Measurements from ENCODE around the gene PCF11.
"Not testable (repeated sequence)": the region's sequence is repeated elsewhere in the genome, so short reads cannot be mapped to it uniquely, and the experiment has no call there.

The PCF11 gene

DNA sequence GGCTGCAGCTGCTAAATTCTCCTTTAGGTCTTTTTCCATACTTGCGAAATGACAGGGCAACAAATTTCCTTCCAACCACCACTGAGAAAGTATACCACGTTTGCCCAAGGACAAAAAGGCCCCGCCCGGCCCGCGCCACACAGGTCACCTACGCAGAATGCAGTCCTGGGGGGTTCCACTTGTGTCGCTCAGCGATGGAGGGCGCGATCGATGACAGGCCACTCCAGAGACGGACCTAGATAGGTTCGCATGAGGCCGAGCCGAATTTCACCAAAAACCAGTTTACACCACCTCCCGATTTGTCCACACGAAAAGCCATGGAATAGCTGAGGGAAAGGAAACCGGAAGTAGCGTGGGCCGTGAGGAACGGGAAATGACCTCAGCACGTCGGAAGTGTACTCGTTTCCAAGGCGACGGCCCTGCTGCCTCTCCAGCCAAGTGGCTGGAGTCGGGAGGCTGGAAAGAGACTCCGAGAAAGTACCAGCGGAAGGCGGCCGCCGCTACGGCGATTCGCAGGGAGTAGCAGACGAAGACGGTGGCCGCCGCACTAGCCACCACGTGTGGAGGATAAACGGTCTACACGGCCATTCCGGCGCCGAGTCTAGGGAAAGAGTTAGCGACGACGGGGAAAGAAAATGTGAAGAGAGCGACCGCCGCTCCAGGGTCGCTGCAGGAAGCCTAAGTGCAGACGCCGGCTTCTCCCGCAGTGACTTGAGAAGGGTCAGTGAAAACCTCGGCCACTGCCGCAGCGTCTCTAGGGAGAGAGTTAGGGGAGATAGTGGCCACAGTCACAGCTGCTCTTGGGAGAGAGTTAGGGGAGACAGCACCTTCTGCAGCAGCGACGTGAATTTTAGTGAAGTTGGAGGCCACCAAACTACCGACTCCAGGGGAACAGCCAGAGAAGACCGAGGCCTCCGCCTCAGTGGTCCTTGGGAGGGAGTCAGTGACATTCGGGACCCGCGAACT, 36.7 kb downstream of the PCF11 start, which contains the start of gene ANKRD42:
Gene ANKRD42 (plus strand): TSS at position 398 of the 966 bp plus-strand sequence. CDS start 959 bp downstream, outside the sequence.
- peak; percentile 82 for DNase-seq

DNA sequence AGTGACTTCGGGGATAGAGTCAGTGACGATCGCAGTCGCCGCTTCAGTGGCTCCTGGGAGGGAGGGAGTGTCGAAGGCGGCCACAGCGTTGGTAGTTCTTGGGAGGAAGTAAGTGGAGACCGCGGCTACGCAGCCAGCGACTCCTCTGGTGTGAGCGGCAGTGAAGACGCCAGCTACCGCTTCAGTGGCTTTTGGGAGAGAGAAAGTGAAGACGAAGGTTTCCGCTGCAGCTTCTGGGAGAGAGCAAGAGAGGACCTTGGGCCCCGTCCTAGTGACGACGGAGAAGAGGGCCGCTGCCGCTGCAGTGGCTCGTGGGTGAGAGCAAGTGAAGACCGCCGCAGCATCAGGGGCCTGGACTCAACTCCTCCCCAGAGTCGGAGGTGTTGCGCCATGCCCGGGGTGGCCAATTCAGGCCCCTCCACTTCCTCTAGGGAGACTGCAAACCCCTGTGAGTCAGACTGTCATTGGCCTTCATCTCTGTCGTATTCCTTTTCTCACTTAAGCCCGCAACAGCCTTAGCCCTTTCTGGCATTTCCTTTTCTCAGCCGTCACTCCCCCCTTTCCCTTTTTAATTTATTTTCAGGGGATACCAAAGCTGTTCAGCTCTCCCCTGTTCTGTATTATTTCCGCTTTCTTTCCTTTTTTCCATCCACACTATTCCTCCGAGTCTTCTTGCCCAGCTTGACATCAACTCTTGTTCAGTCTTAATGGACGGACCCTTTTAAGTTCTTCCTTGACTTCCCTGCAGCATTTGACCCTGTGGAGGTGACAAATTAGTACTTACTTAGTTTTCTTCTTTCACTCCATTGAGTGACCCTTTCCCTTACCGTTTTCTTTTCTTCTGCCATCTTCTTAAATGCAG, 37.6 kb downstream of the PCF11 start:
- DNase-seq, result no peak

DNA sequence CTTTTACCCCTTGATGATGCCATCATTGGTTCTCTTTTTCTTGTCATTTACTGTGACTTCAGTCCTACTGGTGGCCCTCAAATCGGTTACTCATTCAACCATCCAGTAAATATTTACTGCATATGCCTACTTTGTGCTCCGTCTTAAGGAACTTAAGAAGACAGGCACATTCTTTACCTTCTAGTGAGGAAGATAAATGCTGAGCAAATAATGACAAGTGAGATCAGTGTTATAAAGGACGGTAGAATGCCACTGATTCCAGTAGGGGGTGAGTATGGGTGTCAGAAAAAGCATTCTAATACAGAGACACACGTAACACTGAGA, 38.2 kb downstream of the PCF11 start:
- no peak for DNase-seq

DNA sequence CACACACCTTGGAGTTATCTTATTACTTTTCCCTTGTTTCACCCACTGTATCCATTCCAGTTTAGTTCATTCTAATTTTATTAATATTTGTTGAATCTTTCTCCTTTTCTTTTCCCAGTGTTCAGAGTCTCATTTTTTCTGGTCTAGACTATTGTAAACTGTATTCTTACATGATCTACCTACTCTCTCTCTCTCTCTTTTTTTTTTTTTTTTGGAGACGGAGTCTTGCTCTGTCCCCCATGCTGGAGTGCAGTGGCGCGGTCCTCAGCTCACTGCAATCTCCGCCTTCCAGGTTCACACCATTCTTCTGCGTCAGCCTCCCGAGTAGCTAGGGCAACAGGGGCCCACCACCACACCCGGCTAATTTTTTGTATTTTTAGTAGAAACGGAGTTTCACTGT, 38.7 kb downstream of the PCF11 start:
- no peak for DNase-seq

- no peak for DNase-seq
Measured at GRCh38 chr11:83200035-83200434, 43.1 kb downstream of the PCF11 start.

GRCh38 chr11:83205608-83206185, 48.8 kb downstream of the PCF11 start:
- DNase-seq, result no peak

GRCh38 chr11:83206221-83206620, 49.3 kb downstream of the PCF11 start:
- no peak for DNase-seq

GRCh38 chr11:83206771-83207382, 49.9 kb downstream of the PCF11 start:
- DNase-seq, result not testable (repeated sequence)

DNA sequence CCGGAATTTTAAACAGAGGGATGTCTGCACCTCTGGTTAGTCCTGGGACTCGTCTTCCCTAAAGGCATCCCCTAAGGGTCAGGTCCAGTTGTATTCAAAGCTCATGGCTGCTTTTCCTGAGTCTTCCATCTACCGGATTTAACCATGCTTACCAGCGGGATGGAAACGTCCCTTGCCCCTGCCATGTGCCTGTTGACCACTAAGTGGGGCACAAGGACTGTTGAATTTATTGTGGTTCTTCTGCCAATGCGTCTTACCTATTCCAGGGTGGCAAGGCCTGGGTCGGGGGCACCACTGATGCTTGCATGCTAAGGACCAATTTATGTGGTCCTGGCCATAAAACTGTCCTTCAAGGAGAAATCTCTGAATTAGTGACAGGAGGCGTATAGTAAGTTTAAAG, 62.2 kb downstream of the PCF11 start:
- DNase-seq, result no peak

DNA sequence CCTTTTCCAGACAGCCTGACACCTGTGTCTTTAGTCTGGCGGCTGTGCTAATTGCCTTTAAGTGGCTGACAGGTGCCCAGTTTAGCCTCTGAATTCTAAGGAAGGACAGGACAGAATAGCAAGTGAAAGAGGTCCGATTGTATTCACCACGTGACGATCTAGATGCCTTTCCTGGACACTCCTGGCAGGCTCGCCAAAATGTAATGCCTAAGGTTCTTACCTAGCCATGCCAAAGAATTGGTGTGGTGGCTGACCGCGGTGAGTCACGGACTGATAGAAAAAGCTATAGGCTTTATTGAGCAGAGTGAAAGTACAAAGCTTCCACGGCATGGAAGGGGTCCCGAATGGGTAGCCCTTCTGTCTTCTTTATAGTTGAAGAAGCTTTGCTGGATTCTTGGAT, 63.3 kb downstream of the PCF11 start:
- no peak for DNase-seq

- DNase-seq, result no peak
Measured at GRCh38 chr11:83221694-83222093, 64.8 kb downstream of the PCF11 start.

DNA sequence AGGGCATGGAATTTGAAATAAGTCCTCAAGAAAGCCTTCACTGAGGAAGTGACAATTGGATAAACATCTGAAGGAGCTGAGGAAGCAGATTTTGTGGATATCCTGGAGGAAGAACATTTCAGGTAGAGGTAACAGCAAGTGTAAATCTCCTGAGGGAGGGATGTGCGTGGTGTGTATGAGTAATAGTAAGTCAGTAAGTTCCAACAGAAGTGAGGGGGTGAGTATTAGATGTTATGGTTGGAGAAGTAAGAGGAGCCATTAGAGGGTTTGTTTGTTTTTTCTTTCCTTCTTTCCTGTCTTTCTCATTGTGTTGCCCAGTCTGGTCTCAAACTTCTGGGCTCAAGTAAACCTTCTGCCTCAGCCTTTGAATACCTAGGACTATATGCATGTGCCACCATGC, 65.6 kb downstream of the PCF11 start:
- no peak for DNase-seq

- no peak for DNase-seq
Measured at GRCh38 chr11:83223457-83223856, 66.5 kb downstream of the PCF11 start.

DNA sequence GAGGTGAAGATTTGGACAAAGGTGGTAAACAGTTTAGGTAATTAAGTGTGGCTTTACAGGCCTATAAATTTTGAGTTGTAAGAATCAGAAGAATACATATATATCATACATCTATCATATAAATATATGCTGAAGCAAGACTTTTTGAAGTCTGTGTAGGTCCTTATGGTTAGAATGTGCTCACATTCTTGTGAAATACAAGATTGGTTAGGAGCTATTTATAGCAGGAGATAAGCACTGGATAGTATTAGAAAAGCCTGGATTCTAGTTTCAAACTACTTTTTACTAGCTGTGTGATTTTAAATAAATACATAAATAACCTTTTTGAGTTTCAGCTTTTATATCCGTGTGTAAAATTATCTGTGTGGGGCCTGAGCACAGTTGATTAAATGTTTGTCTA, 78.9 kb downstream of the PCF11 start:
- DNase-seq, result no peak
